Psoas muscle (tissue), 8 donors: Measurements from ENCODE around the gene OR1S1. TPM values are rescaled to one million over a fixed set of nuclear protein-coding genes. Genes with fewer than 3 reads are reported as not detected.

Experiments
- ATAC-seq, 4 donors: fragments of 200-7000 bp; cut with Tn5 transposase; one replicate each; pipeline ENCODE4 v1.9.1; 2020; ENCODE audit warnings: moderate library complexity in 3 of 4, mild to moderate bottlenecking in 2 of 4
- DNase-seq, 2 donors: peaks; one replicate each; pipeline ENCODE4 v3.0.0-alpha.2; 2020
- H3K27ac ChIP-seq: fragments of 200-600 bp; one replicate; pipeline ENCODE4 v1.8.0; 2022
- H3K27me3 ChIP-seq, 3 donors: fragments of 200-600 bp in 1 of 3; one replicate each; pipeline versions ENCODE4 v1.6.1 to v1.8.0; 2013 to 2022; ENCODE audit warnings: low read length in 2 of 3, mild to moderate bottlenecking in 2 of 3, moderate library complexity in 1 of 3; ENCODE audit not compliant: insufficient read depth in 3 of 3
- H3K36me3 ChIP-seq, 2 donors: fragments of 200-600 bp in 1 of 2; one replicate each; pipeline versions ENCODE4 v1.6.1 to v1.8.0; 2013 to 2022; ENCODE audit warnings: low read depth in 1 of 2, mild to moderate bottlenecking in 1 of 2, moderate library complexity in 1 of 2; ENCODE audit not compliant: insufficient read depth in 1 of 2
- H3K4me1 ChIP-seq: fragments of 200-600 bp; one replicate; pipeline ENCODE4 v1.8.0; 2022
- H3K4me3 ChIP-seq: fragments of 200-600 bp; one replicate; pipeline ENCODE4 v1.8.0; 2022; ENCODE audit warnings: mild to moderate bottlenecking
- H3K9me3 ChIP-seq: fragments of 200-600 bp; one replicate; pipeline ENCODE4 v1.8.0; 2022
- WGBS, 3 donors: extraction: QIAGEN DNeasy Blood & Tissue Kit; methylation state at CpG; one replicate each; pipeline versions ENCODE4 v1.1.6 to v1.1.7; 2013; 5-methylcytosine and 5-hydroxymethylcytosine counted together
- intact Hi-C, 2 donors: fragments of 100-400 bp; cut with DNase I; formaldehyde crosslinking; loops; one replicate each; pipeline versions ENCODE4 v1.11.0 to v1.14.2; 2022
- polyA plus RNA-seq, 3 donors: library from polyadenylated mRNA; stranded (reverse); fragments of 200-250 nt; gene quantifications; one replicate each; pipeline ENCODE4 v1.2.3, GENCODE V29; 2013
- total RNA-seq, 4 donors: library from RNA; stranded (reverse); fragmentation: NEBNext Ultra II Directional in 2 of 4; extraction: Animal tissue kit (Norgen Biotek cat#: 25700) in 2 of 4; gene quantifications; one replicate each; pipeline versions ENCODE4 v1.2.1 to v1.2.4, GENCODE V29; 2021 to 2023
- TF ChIP-seq, protein P1 (sequence below): fragments of 200-600 bp; IDR thresholded peaks from one replicate; pipeline ENCODE4 v1.8.0; 2022; ENCODE audit warnings: antibody characterized with exemption
- donor health status: healthy with polysubstance abuse.
- donor health status: DM: no; HTN: no; CAD: no; lungs with moderate emphysema.
- donor health status: Bipolar disorder and iron deficiency.
- donor health status: healthy.
- donor health status: DM: yes; HTN: yes; CAD: no.
- donor health status: DM: no; HTN: no; CAD: no.
- donor health status: DM: no; HTN: no; CAD: no.
- donor health status: DM: yes; HTN: yes; CAD: no.

The OR1S1 gene
- total and polyA plus RNA-seq, 7 donors, result not detected

DNA sequence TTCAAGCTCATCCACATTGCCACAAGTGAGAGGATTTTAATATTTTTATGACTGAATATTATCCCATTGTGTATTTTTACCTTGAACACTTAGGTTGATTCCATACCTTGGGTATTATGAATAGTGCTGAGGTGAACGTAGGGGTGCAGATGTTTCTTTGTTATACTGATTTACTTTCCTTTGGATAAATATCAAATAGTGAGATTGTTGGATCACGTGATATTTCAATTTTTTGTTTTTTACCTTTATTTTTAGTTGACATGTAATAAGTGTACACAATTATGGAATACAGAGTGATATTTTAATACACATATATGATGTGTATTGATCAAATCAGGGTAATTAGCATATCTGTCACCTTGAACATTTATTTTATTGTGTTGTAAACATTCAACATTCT lies 47.5 kb downstream of the OR1S1 start:
- intact Hi-C loops, result no loop called here
- no peak overlapping the region for H3K27ac ChIP-seq
- no peaks in the 10 kb centered on the region for H3K36me3 ChIP-seq
- no peaks in the 10 kb centered on the region for H3K4me1 ChIP-seq
- H3K4me3 ChIP-seq, result no peak overlapping the region
- 74 to 80% (median 75%) methylated on average over 2 of the region's 2 CpGs for WGBS, 3 donors
- H3K9me3 ChIP-seq, result no peaks in the 10 kb centered on the region
- TF ChIP-seq, protein P1, sequence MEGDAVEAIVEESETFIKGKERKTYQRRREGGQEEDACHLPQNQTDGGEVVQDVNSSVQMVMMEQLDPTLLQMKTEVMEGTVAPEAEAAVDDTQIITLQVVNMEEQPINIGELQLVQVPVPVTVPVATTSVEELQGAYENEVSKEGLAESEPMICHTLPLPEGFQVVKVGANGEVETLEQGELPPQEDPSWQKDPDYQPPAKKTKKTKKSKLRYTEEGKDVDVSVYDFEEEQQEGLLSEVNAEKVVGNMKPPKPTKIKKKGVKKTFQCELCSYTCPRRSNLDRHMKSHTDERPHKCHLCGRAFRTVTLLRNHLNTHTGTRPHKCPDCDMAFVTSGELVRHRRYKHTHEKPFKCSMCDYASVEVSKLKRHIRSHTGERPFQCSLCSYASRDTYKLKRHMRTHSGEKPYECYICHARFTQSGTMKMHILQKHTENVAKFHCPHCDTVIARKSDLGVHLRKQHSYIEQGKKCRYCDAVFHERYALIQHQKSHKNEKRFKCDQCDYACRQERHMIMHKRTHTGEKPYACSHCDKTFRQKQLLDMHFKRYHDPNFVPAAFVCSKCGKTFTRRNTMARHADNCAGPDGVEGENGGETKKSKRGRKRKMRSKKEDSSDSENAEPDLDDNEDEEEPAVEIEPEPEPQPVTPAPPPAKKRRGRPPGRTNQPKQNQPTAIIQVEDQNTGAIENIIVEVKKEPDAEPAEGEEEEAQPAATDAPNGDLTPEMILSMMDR, result no peak
- ATAC-seq, result no peak
- no peaks in the 10 kb centered on the region for H3K27me3 ChIP-seq
- no peak for DNase-seq

Other genes with a start within 250 kb of the OR1S1 start
- not detected for gene OR9Q1, start 188.8 kb upstream of the OR1S1 start, total RNA-seq
- gene OR9Q1, start 188.8 kb upstream of the OR1S1 start, polyA plus RNA-seq, result not detected
- gene OR6Q1, start 181.8 kb upstream of the OR1S1 start, total RNA-seq, result not detected
- not detected for gene OR6Q1, start 181.8 kb upstream of the OR1S1 start, polyA plus RNA-seq
- gene OR9I1, start 87.2 kb upstream of the OR1S1 start, total RNA-seq, result not detected
- not detected for gene OR9I1, start 87.2 kb upstream of the OR1S1 start, polyA plus RNA-seq
- not detected for gene OR9Q2, start 23.6 kb upstream of the OR1S1 start, total RNA-seq
- gene OR9Q2, start 23.6 kb upstream of the OR1S1 start, polyA plus RNA-seq, result not detected
- not detected for gene OR1S2, start 8.6 kb upstream of the OR1S1 start, total RNA-seq
- not detected for gene OR1S2, start 8.6 kb upstream of the OR1S1 start, polyA plus RNA-seq
- not detected for gene OR10Q1, start 16.2 kb downstream of the OR1S1 start, total RNA-seq
- not detected for gene OR10Q1, start 16.2 kb downstream of the OR1S1 start, polyA plus RNA-seq
- gene OR10W1, start 55.5 kb downstream of the OR1S1 start, total RNA-seq, result not detected
- gene OR10W1, start 55.5 kb downstream of the OR1S1 start, polyA plus RNA-seq, result not detected
- not detected for gene OR5B17, start 146.3 kb downstream of the OR1S1 start, total RNA-seq
- gene OR5B17, start 146.3 kb downstream of the OR1S1 start, polyA plus RNA-seq, result not detected
- not detected for gene OR5B3, start 194.2 kb downstream of the OR1S1 start, total RNA-seq
- not detected for gene OR5B3, start 194.2 kb downstream of the OR1S1 start, polyA plus RNA-seq
- not detected for gene OR5B2, start 215.4 kb downstream of the OR1S1 start, total RNA-seq
- not detected for gene OR5B2, start 215.4 kb downstream of the OR1S1 start, polyA plus RNA-seq
- not detected for gene OR5B12, start 229.5 kb downstream of the OR1S1 start, total RNA-seq
- not detected for gene OR5B12, start 229.5 kb downstream of the OR1S1 start, polyA plus RNA-seq